Hematopoietic multipotent progenitor cell treated with erythropoietin and hydrocortisone succinate and interleukin-3 and kit ligand, for 8 days (in vitro differentiated cells): ENCODE measurements around the gene SKP1.

Experiments
- DNase-seq: peaks from one replicate; pipeline ENCODE4 v3.0.0-alpha.2; 2015

Gene SKP1

GRCh38 chr5:134128648-134128995 lies 48.1 kb downstream of the SKP1 start:
- DNase-seq: no peak

GRCh38 chr5:134127988-134128647 lies 48.6 kb downstream of the SKP1 start:
- DNase-seq: no peak

- no peak for DNase-seq
Measured at GRCh38 chr5:134127376-134127861, 49.3 kb downstream of the SKP1 start.

GRCh38 chr5:134125039-134126015 lies 51.4 kb downstream of the SKP1 start:
- no peak for DNase-seq

- no peak for DNase-seq
Measured at GRCh38 chr5:134124289-134125038, 52.3 kb downstream of the SKP1 start.

- DNase-seq: no peak
Measured at GRCh38 chr5:134123360-134123759, 53.4 kb downstream of the SKP1 start.

GRCh38 chr5:134122530-134122929 lies 54.2 kb downstream of the SKP1 start:
- DNase-seq: no peak

GRCh38 chr5:134120386-134121138 lies 56.2 kb downstream of the SKP1 start:
- DNase-seq: no peak

- no peak for DNase-seq
Measured at GRCh38 chr5:134119720-134120119, 57.0 kb downstream of the SKP1 start.

- DNase-seq: no peak
Measured at GRCh38 chr5:134118212-134118835, 58.4 kb downstream of the SKP1 start.

GRCh38 chr5:134116789-134117761 lies 59.7 kb downstream of the SKP1 start:
- no peak for DNase-seq

GRCh38 chr5:134116286-134116685 lies 60.5 kb downstream of the SKP1 start:
- DNase-seq: no peak

- no peak for DNase-seq
Measured at GRCh38 chr5:134115806-134116175, 61.0 kb downstream of the SKP1 start.

GRCh38 chr5:134114886-134115805 lies 61.6 kb downstream of the SKP1 start:
- no peak for DNase-seq

GRCh38 chr5:134113902-134114875 lies 62.6 kb downstream of the SKP1 start, which contains the start of gene TCF7:
Gene TCF7, plus strand, starts transcription at chr5:134114681. Its CDS starts 226 bp downstream, at chr5:134114907.
- DNase-seq: peak; percentile 74

- no peak for DNase-seq
Measured at GRCh38 chr5:134113363-134113889, 63.3 kb downstream of the SKP1 start.

GRCh38 chr5:134112726-134113362 lies 63.9 kb downstream of the SKP1 start:
- DNase-seq: no peak
